ENCODE measurements around the gene ZBTB45.

Gene ZBTB45

DNA sequence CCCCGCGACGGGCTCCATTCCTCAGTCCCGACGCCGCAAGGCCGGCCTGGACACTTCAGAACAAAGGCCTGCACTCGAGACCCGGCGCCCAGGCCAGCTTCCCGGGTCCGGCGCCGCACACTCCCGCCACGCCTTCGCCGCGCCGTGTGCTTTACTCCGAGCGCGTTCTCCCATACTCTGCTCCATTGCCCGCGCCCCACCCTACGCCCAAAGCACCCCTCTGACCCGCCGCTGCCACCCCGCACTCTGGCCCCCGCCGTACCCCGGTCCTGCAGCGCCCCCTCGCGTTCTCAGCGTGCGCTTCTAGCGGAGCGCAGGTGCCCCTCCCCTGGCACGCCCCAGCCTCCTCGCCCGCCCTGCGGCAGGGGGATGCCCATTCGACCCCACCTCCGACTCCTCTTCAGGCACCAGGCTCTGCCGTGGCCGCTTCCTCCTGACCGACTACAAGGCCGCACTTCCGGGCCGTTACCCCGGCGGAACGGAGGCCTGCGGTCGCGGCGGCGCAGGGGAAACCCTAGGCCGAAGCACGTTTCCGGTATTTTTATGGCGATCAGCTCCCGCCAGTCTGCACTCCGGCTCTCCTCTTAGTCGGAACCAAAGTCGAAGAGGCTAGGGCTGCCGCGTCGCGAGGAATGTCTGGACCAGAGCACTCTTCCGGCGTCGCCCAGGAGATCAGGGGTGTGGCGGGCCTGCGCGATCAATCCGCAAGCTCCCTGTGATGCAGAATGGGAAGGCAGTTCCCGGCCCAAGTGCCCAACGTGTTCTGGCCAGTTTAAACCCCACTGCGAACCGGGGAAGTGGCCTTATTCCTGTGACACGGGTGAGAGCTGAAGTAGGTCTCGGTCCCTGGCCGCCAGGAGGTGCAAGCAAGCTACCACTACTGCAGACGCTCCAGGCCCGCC, at the start of gene ZBTB45:
TSS of gene ZBTB45 (minus strand) at position 456 of the 902 bp plus-strand sequence. CDS start 2,137 bp downstream, outside the sequence.
- DNase-seq = peak; percentile 86 to 91

DNA sequence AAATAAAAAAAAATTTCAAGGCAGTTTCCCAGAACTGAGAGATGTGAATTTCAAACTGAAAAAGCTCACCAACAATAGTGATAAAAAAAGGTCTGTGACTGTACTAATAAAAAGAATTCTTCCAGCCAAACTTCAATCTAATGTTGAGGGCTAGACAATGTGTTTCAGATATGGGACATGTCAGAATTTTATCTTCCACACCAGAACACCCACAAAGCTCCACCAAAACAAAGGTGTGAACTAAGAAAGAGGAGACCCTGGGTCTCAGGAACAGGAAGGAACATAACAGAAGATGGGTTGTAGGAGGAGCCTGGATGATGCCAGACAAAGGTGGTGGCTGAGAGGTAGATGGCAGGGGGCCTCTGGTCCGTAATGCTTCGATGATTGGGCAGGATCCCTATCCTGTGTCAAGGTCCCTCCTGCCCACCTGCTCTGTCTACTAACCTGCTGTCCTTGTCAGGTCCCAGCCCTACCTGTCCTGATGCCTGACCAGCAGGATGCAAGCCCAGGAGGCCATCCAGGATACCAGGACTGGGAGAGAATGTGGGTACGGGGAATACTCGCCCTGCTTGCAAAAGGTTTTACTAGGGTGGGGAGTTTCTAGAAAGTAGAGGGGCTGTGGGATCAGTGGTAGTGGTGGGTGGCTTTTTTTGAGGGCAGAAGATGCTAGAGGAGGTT, 49.0 kb upstream of the ZBTB45 start:
- DNase-seq = no peak

DNA sequence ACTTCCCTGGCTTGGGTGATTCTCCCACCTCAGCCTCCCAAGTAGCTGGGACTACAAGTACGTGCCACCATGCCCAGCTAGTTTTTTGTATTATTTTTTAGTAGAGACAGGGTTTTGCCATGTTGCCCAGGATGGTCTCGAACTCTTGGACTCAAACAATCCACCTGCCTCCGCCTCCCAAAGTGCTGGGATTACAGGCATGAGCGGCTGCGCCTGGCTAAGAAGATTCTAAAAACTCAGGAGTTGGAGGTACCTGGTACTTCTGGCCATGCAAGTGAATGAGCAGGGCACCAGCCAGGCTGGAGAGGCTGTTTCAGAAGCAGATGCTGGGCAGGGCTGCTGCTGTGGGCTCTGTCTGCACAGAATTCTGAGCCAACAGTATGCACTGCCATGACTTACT, 47.4 kb upstream of the ZBTB45 start:
- no peak for DNase-seq

DNA sequence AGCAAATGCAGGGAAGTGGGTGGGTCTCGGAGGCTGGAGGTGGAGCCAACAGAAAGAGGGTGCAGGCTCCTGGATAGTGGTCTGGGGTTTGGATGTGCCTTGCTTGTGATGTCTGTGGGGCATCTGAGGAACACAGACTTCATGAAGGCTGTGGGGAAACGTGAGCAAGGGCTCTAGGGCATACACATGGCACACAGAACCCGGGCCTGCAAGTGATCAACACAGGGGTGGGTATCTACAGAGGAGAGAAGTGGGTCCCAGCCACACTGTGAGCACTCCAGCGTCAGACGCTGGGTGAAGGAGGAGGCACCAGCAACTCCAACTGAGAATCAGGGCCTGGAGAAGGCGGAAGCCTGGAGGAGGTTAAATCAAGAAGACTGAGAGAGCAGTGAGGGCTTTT, 44.2 kb upstream of the ZBTB45 start:
- DNase-seq = no peak

DNA sequence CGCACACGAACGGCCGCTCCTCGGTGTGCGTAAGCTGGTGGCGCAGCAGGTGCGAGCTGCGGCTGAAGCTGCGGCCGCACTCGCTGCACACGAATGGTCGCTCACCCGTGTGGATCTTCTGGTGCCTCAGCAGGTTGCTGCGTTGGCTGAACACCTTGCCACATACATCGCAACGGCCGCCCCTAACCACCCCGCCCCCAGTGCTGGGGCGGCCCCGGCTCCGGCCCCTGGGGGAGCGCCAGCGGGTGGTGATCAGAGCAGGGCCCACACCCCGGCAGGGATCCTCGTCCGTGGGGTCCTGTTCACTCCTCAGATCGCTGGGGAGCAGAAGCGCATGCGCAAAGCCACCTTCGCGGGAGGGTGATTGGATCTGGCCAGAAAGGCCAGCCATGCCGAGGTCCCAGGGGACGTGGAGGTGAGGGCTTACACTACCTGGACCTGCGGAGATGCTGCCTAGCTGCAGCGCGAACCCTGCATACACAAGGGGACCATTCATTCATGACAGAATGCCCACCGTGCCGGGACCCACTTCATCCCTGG, 43.5 kb upstream of the ZBTB45 start:
- DNase-seq = no peak

DNA sequence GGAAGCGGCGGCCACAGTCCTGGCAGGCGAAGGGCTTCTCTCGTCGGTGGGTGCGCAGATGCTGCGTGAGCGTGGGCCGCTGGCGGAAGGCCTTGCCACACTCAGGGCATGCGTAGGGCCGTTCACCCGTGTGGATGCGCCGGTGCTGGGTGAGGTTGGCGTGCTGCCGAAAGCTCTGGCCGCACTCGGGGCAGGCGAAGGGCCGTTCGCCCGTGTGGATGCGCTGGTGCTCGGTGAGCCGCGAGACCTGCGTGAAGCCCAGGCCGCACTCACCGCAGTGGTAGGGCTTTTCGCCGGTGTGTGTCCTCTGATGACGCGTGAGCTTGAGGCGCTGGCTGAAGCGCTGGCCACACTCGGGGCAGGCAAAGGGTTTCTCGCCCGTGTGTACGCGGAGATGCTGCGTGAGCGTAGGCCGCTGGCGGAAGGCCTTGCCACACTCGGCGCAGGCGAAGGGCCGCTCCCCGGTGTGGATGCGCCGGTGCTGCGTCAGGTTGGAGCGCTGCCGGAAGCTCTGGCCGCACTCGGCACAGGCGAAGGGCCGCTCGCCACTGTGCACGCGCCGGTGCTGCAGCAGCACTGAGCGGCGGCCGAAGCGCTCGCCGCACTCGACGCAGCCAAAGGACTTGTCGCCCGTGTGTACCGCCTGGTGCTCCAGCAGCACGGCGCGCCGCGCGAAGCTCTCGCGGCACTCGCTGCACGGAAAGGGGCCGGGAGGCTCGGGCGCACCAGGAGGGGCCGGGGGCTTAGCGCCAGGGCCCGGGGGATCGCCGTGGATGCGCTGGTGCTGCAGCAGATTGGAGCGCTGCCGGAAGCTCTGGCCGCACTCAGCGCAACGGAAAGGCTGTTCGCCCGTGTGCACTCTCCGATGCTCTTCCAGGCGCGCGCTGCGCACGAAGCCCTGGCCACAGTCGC, 42.8 kb upstream of the ZBTB45 start:
- DNase-seq = no peak

DNA sequence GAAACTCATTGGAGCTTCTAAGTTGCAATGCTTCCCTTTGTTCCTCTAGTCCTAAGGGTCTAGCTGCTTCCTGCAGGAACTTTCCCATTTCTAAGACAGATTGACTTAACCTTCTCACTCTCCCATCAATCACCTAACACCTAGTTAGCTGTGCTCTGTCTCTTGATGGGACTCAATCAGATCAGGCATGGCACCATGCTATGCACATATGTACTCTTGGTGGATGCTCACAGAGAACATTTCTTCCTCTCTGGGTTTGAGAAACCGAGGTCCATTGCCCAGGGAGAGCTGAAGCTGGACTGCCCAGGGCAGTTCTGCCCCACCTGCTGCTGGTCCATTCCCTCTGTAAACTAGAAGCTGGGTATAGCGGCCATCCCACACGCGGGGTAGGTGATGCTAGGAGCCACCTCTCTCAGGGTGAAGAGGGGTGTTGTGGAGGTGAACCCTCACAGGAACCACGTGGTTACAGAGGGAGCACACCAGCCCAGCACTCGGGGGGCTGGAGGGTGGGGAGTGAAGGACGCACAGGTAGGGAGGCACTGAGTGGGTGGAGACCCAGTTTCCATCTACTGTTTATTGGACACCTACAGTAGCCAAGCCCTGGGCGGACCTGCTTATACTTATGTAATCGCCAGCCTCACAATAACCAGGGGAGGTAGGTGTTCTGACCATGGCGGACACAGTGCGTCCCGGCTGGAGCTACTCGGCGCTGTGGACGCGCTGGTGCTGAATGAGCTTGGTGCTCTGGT, 41.9 kb upstream of the ZBTB45 start:
- DNase-seq = no peak

DNA sequence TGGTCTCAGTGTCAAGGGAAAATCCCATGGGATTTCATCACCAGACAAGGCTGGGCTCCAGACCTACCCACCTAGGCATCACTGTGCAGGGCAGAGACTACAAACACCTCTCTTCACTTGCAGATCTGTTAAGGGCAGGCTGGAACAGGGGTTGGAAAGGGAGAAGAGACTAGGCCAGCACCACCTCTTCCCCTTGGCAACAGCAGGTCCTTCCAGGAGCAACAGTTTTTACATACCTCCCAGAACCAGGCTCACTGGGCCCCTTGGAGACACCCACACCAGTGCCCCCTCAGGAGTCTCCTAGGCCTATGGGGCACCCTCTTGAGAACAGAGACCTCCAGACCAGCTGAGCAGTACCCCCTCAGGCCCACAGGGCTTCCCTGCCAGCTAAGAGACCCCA, 41.3 kb upstream of the ZBTB45 start:
- DNase-seq = no peak

DNA sequence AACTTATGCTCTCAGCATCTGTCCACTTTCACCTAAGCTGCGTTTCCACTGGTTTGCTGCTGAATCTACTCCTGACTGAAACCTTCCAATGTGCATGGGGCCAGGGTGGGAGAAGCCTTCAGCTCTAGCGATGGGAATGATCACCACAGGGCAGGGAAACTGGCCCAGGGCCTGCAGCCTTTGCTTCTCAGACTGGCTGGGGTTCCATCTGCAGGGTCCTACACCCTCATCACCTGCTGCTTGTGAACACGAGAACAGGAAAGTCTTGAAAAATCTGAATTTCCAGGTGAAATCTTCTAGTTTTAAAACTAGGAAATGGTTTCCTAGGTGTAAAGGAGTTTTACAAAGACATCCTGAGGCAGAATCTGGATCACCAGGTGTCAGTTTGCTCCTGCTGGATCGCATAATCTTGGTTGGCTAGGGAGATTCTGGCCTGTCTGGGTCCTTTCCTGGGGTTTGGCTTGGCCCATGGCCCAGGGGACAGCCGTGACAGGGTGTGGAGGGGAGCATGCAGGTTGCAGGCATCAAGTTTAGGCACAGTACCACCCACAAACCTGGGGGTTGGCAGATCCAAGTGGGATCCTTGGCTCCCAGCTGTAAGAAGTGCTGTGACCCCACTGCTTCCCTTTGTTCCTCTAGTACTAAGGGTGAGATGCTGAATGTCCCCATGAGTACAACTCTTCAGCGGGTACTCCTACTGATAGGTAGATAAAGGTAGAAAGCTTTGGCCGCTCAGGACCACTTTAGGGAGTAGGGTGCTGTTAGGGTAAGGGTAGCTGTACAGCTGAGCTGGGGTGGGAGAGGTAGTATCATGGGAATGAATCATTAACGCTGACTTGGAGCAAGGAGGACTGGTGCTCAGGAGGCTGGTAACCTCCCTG, 40.6 kb upstream of the ZBTB45 start:
- DNase-seq = no peak

DNA sequence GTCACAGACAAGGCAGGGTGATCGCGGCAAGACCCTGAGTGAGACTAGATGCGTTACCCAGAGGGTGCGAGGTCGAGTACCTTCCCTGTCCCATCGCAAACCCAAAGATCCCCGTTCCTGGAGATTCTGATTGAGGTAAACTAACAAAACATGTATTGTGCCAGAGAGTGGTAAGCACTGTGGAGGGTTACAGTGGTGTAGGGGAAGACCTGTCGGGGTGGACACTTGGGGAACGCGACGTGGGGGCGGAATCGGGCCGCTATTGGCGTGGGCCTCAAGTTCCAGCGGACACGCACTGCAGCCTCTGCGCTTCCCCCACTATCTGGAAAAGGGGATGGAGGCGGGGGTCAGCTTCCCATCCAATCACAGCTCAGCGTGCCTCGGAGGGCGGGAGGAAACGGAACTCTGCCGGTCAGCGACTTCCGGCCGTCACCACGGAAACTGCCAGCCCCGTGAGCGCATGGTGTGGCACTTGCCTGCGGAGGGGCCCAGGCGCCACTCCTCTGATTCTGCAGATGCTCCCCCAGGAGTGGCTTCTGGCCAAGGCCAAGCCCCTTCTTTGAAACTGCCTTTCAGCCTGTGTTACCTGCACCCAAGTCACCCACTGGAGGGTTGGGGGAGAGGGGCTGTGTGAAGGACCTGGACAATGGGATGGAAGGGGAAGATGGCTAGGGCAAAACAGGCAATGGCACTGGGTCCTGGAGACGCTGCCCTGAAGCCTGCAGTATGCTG, 39.8 kb upstream of the ZBTB45 start:
- no peak for DNase-seq

DNA sequence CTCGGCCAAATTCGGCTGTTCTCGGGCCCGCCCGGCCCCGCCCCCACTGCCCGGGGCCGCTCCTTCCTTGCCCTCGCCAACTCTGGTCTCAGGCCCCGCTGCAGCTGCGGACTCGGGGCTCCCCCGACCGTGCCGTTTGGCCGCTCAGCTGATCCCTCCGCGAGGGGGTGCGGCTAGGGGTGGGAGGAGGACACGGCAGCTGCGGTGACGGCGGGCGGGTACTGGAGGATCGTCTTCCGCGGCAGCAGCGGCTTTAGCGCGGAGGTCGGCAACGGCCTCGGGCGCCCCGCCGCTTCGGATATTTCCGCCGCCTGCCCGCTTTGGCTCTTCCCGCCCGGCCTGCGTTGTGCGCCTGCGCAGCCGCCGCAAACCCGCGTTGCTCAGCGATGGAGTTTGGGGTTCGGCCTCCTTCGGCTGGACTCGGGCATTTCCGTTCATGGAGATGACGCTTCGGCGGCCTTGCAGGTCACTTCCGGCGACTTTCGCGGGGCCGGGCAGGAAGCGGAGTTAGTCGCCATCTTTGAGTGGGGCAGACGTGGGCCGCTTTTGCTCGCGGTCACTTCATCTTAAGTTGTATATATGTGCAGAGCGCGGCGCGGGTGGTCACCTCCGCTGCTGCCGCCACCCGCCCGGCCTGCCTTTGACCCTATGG, 39.1 kb upstream of the ZBTB45 start:
- no peak for DNase-seq

DNA sequence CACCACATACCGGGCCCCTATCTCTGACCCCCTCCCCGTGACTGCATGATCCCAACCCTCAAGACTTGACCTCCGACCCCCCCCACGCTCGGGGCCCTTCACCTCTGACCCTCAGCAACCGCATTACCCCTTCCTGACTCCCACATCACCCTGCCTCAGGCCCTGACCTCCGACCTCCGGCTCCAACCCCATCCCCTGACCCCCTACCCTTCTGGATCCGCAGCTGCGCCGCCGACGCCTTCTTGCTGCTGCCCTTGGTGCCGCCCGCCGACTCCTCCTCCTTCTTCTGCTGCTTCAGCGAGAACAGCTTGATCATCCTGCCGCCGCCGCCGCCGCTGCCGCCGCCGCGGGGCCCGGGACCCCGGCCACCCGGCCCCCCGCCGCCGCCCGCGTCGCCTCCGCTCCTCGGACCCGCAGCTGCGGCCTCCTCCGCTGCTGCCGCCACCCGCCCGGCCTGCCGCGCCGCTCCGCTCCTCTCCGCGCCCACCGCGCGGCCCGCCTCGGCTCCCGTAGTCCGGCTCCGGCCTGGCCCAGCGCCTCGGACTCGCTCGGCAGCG, 38.5 kb upstream of the ZBTB45 start, which contains the start of gene UBE2M:
TSS of gene UBE2M (minus strand) at position 546 of the 557 bp plus-strand sequence. CDS start at position 316, 230 bp downstream.
- DNase-seq = no peak

DNA sequence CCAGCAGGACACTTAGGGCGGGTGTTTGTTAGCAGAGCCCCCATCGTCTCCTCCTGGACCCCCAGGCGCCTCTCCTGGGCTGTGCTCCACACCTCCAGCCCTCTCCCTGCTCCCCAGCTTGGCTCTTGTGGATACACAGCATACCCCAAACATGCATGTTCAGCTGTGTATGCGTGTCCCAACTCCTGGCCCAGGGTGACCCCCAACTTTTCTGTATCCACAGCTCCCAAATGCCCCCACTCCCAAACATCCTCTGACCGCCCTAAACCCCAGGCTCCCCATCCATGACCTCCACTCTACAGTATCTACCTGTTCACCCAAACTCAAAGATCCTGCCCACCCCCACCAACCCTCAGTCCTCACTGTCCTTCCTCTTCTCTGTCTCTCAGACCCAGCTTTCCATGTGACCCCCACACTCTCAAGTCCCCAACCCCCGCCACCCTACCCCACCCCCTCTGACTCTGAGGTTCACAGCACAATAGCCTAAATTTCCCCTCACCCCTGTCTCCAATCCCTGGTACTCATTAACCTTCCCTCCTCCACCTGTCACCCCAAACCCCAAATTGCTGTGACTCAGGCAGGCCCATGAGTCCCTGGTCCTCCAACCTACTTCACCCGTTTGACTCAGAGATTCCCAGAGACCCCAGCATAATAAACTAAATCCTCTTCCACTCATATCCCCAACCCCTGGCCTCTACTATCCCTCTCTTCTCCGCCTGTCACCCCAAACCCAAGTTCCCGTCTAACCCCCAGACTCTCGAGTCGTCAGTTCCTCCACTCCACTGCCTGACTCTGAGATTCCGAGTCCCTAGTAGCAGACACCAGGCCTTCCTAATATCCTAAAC, 37.8 kb upstream of the ZBTB45 start:
- no peak for DNase-seq

DNA sequence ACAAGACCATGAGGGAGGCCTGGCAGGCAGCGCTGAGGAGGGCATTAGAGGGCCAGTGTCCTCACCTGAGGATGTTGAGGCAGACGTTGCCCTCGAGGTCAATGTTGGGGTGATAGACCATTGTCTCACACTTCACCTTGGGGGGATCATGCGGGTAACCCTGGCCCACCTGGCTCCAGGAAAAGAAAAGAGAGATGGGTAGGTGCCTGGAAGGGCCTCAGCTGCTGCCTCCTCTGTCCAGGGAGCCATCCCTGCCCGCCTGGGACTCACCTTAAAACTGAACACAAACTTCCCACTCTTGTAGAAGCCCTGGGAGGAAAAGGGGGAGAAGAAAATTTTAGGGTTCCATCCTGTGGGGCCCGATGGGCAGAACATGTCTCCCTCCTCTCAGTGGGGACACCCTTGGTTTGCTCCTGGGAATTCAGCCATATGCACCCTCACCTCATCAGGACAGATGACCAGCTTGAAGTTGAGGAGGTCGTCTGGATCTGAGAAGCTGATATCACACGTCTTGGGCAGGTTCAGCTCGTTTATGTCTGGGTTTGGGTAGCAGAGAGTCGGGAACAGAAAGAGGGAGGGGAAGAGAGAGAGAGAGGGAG, 37.1 kb upstream of the ZBTB45 start:
- no peak for DNase-seq

DNA sequence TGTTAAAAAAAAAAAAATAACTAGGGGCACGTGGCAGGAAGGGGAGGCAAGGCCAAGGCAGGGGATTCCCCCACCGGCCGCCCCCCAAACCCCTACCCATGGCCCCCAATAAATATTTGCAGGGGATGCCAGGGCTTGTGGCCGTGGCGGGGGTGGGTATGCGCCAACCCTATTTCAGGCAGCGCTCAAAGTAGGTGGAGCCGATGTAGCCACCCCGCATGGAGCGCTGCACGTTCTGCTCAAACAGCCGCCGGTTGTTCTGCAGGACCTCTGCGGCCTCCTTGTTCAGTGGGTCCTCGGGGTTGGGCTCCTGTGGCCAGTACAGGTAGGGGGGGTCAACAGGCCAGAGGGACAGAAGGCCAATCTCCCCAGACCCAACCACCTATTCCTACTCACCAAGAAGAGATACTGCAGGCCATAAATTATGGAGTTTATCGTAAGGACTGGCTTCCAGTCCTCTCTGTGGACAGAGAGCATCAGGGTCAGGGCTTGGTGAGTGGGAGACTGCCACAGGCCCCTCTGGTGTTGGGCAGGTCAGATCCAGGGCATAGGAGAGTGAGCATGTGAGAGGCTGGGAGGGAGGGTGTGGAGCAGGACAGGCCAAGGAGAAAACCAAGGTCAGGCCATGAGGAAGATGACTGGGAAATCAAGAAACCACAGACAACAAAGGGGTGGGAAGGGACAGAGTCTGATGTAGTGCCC, 36.5 kb upstream of the ZBTB45 start:
- DNase-seq = no peak

DNA sequence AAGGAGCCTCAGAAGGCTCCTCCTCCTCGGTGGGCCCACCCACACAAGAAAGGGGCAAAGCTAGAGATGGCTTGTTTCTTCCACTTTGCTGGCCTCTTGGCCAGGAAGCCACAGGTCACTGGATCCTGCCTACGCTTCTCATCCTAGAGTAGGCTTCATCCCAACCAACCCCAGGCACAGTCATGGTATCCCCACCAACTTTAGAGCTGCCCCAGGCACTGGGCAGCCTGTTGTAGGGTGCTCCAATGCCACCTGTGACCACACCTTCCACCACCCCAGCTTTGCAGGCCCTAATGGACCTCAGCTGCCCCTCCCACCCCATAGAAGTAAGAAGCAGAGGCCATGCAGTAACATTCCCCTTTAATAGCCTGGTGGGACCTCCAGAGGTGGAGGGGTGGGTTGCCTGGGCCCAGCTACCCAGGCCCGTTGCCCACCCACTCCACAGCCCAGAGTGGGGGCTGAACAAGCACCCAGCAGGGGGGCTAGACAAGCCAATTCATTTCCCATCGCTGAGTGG, 35.8 kb upstream of the ZBTB45 start:
- no peak for DNase-seq

All from AML-193 (cell line).